MCF 10A (cell line): ENCODE data around the gene PXT1. TPM values are rescaled to one million over a fixed set of nuclear protein-coding genes. Genes with fewer than 3 reads are reported as not detected.
"Not testable (repeated sequence)": the region's sequence is repeated elsewhere in the genome, so short reads cannot be mapped to it uniquely, and the experiment has no call there.

Experiments
- BruUV-seq: library from RNA; stranded (reverse); fragments of 400-500 nt; replicated peaks from 2 replicates; lab custom pipeline; 2021; lab: Mats Ljungman, UMichigan
- CTCF ChIA-PET: fragments of 300-600 bp; sonication (Branson Sonifier 250); formaldehyde crosslinking; extraction: SDS; loops from one replicate; lab custom pipeline; 2021; ENCODE audit warnings: antibody characterized with exemption, inconsistent platforms; lab: Yijun Ruan, JAX
- POLR2A ChIA-PET: fragments of 300-600, 350-650 bp; sonication (Branson Sonifier 250); formaldehyde crosslinking; extraction: SDS; loops from one replicate; lab custom pipeline; 2020; ENCODE audit warnings: antibody characterized with exemption, inconsistent platforms; lab: Yijun Ruan, JAX
- DNase-seq: peaks from one replicate; pipeline ENCODE4 v3.0.0-alpha.2; 2018; ENCODE audit not compliant: unreplicated experiment
- H3K27ac Mint-ChIP-seq: one replicate; pipeline ENCODE4 v1.8.0; 2022; ENCODE audit warnings: mild to moderate bottlenecking, low read depth, mixed read lengths; ENCODE audit not compliant: unreplicated experiment
- H3K27me3 Mint-ChIP-seq: one replicate; pipeline ENCODE4 v1.8.0; 2022; ENCODE audit warnings: mixed read lengths; ENCODE audit not compliant: insufficient read depth, unreplicated experiment
- H3K36me3 Mint-ChIP-seq: one replicate; pipeline ENCODE4 v1.8.0; 2022; ENCODE audit warnings: mild to moderate bottlenecking, moderate library complexity, mixed read lengths; ENCODE audit not compliant: insufficient read depth, unreplicated experiment
- H3K4me1 Mint-ChIP-seq: one replicate; pipeline ENCODE4 v1.8.0; 2022; ENCODE audit warnings: mixed read lengths; ENCODE audit not compliant: insufficient read depth, unreplicated experiment
- H3K4me3 Mint-ChIP-seq: one replicate; pipeline ENCODE4 v1.8.0; 2022; ENCODE audit warnings: mild to moderate bottlenecking, moderate library complexity, mixed read lengths; ENCODE audit not compliant: unreplicated experiment
- H3K9me3 Mint-ChIP-seq: one replicate; pipeline ENCODE4 v1.8.0; 2022; ENCODE audit warnings: mixed read lengths; ENCODE audit not compliant: unreplicated experiment
- intact Hi-C: fragments of 100-400 bp; cut with micrococcal nuclease; formaldehyde crosslinking; loops from 2 replicates; pipeline ENCODE4 v1.14.1; 2022
- total RNA-seq: library from RNA; stranded (reverse); gene quantifications from 2 replicates; pipeline ENCODE4 v1.2.3, GENCODE V29; 2022
- TF ChIP-seq, protein P1 (sequence below): fragments of 200-600 bp; IDR thresholded peaks from one replicate; pipeline ENCODE4 v1.8.0; 2022; ENCODE audit warnings: antibody characterized with exemption, mild to moderate bottlenecking; ENCODE audit not compliant: unreplicated experiment

The PXT1 gene
- total RNA-seq, 1 experiment from 2014 or later, result not detected

DNA sequence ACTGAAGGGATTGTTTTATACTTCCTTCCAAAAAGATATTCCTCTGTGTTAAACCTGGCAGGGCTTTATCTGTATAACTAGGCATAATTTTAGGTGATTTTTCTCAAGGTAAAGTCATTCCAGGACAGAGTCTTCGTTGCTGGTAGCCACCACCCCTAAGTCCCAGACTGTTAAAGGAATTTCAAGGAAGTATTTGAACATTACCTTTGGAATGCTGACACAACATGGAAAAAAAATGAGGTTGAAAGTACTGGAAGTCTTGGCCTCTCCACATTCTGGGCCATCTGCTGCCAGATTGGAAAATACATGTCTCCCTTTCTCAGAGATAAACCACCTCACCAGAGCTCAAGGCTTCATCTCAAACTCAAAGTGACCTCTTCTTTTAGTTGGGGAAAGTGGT is 28.2 kb downstream of the PXT1 start:
- H3K4me3 Mint-ChIP-seq, result no peak overlapping the region
- intact Hi-C loops, result no loop called here
- H3K4me1 Mint-ChIP-seq, result peaks cover 6% of the 10 kb centered on the region
- peaks cover 14% of the 10 kb centered on the region for H3K27me3 Mint-ChIP-seq
- CTCF ChIA-PET, result interaction anchor here (0.7 to 1.1 kb wide), 2 partner anchors 13 to 63 kb away, joined by 3 to 6 read pairs; no protein-coding TSS in a partner anchor
- BruUV-seq, result no TSS peak
- H3K36me3 Mint-ChIP-seq, result no peaks in the 10 kb centered on the region
- H3K27ac Mint-ChIP-seq, result no peak overlapping the region
- TF ChIP-seq, protein P1, sequence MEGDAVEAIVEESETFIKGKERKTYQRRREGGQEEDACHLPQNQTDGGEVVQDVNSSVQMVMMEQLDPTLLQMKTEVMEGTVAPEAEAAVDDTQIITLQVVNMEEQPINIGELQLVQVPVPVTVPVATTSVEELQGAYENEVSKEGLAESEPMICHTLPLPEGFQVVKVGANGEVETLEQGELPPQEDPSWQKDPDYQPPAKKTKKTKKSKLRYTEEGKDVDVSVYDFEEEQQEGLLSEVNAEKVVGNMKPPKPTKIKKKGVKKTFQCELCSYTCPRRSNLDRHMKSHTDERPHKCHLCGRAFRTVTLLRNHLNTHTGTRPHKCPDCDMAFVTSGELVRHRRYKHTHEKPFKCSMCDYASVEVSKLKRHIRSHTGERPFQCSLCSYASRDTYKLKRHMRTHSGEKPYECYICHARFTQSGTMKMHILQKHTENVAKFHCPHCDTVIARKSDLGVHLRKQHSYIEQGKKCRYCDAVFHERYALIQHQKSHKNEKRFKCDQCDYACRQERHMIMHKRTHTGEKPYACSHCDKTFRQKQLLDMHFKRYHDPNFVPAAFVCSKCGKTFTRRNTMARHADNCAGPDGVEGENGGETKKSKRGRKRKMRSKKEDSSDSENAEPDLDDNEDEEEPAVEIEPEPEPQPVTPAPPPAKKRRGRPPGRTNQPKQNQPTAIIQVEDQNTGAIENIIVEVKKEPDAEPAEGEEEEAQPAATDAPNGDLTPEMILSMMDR, result no peak
- POLR2A ChIA-PET, result no interaction called here
- no peak for DNase-seq
- H3K9me3 Mint-ChIP-seq, result no peaks in the 10 kb centered on the region

- no peaks in the 10 kb centered on the region for H3K36me3 Mint-ChIP-seq
- TF ChIP-seq, protein P1, result no peak
- intact Hi-C loops, result no loop called here
- DNase-seq, result no peak
- H3K4me3 Mint-ChIP-seq, result no peak overlapping the region
- H3K27ac Mint-ChIP-seq, result no peak overlapping the region
- no TSS peak for BruUV-seq
- no peaks in the 10 kb centered on the region for H3K4me1 Mint-ChIP-seq
- H3K9me3 Mint-ChIP-seq, result no peaks in the 10 kb centered on the region
- ChIA-PET CTCF (interaction anchor here (0.7 to 1.1 kb wide), 2 partner anchors 12 to 62 kb away, joined by 3 to 6 read pairs; no protein-coding TSS in a partner anchor), POLR2A (no interaction called here)
- peaks cover 18% of the 10 kb centered on the region for H3K27me3 Mint-ChIP-seq
Measured at GRCh38 chr6:36413489-36414480, 28.9 kb downstream of the PXT1 start.

GRCh38 chr6:36409718-36410117 is 32.9 kb downstream of the PXT1 start:
- H3K36me3 Mint-ChIP-seq, H3K4me1 Mint-ChIP-seq, H3K4me3 Mint-ChIP-seq, DNase-seq, H3K9me3 Mint-ChIP-seq, CTCF ChIA-PET, H3K27ac Mint-ChIP-seq, intact Hi-C loops, BruUV-seq: not testable (repeated sequence)
- H3K27me3 Mint-ChIP-seq, result peaks cover 18% of the 10 kb centered on the region
- POLR2A ChIA-PET, result interaction anchor here (1.1 kb wide), 1 partner anchor 10 kb away, joined by 8 read pairs; no protein-coding TSS in a partner anchor

DNA sequence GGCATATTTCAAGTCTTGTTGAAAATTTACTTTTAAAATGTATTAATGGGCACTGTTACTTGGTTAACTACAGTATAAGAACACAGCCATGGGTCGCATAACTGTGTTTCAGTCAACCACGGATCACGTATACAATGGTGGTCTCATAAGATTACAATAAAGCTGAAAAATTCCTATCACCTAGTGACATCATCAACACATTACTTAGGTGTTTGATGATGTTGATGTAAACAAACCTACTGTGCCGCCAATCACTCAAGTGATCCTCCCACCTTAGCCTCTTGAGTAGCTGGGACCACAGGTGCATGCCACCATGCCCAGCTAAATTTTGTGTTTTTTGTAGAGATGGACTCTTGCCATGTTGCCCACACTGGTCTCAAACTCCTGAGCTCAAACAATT is 38.5 kb downstream of the PXT1 start:
- POLR2A ChIA-PET, result interaction anchor here (0.9 to 1.1 kb wide), 2 partner anchors 15 to 23 kb away, joined by 3 to 4 read pairs; no protein-coding TSS in a partner anchor
- no peaks in the 10 kb centered on the region for H3K9me3 Mint-ChIP-seq
- no peak overlapping the region for H3K27ac Mint-ChIP-seq
- no peaks in the 10 kb centered on the region for H3K4me1 Mint-ChIP-seq
- H3K27me3 Mint-ChIP-seq, result peaks cover 11% of the 10 kb centered on the region
- DNase-seq, result no peak
- intact Hi-C loops, result no loop called here
- BruUV-seq, result no TSS peak
- no peaks in the 10 kb centered on the region for H3K36me3 Mint-ChIP-seq
- CTCF ChIA-PET, result interaction anchor here (0.5 to 0.6 kb wide), 2 partner anchors 909 to 1101 kb away, joined by 3 read pairs; no protein-coding TSS in a partner anchor
- no peak overlapping the region for H3K4me3 Mint-ChIP-seq
- TF ChIP-seq, protein P1, result no peak
